DND-41 (cell line): ENCODE data around the gene NSG1.

Experiments
- ATAC-seq: fragments of 200-7000 bp; cut with Tn5 transposase; 3 replicates; pipeline ENCODE4 v1.9.1; 2021; ENCODE audit warnings: low read depth; ENCODE audit not compliant: insufficient read depth
- DNase-seq: peaks from one replicate; pipeline ENCODE4 v3.0.0-alpha.2; 2020
- H2AFZ ChIP-seq: 2 replicates; pipeline ENCODE4 v1.6.0; 2012; ENCODE audit warnings: low read depth, low read length
- H3K27ac ChIP-seq: 2 replicates; pipeline ENCODE4 v1.5.1; 2012; ENCODE audit warnings: low read length, inconsistent platforms
- H3K27me3 ChIP-seq: fragments of 200-600 bp; sonication (generic); 2 replicates; pipeline ENCODE4 v1.6.0; 2012; ENCODE audit warnings: low read length, mild to moderate bottlenecking, inconsistent platforms; ENCODE audit not compliant: insufficient read depth, poor library complexity
- H3K36me3 ChIP-seq: 2 replicates; pipeline ENCODE4 v1.5.1; 2012; ENCODE audit warnings: low read length, inconsistent platforms; ENCODE audit not compliant: insufficient read depth
- H3K4me1 ChIP-seq: 2 replicates; pipeline ENCODE4 v1.5.1; 2012; ENCODE audit warnings: mild to moderate bottlenecking, low read length; ENCODE audit not compliant: insufficient read depth
- H3K4me2 ChIP-seq: 2 replicates; pipeline ENCODE4 v1.6.0; 2012; ENCODE audit warnings: mild to moderate bottlenecking, moderate library complexity, low read length, inconsistent platforms; ENCODE audit not compliant: insufficient read depth
- H3K4me3 ChIP-seq, 2 experiments: fragments of 200-600 bp in 1 of 2; shearing (Covaris generic) in 1 of 2; 2 replicates each; pipeline ENCODE4 v1.5.1; 2012 to 2016; ENCODE audit warnings: inconsistent platforms in 2 of 2, low read length in 2 of 2, mild to moderate bottlenecking in 2 of 2, low read depth in 1 of 2, moderate library complexity in 1 of 2
- H3K79me2 ChIP-seq: 2 replicates; pipeline ENCODE4 v1.6.0; 2012; ENCODE audit warnings: low read length, inconsistent platforms; ENCODE audit not compliant: insufficient read depth
- H3K9ac ChIP-seq: 2 replicates; pipeline ENCODE4 v1.6.0; 2012; ENCODE audit warnings: low read depth, mild to moderate bottlenecking, inconsistent platforms, low read length, moderate library complexity
- H3K9me3 ChIP-seq: 2 replicates; pipeline ENCODE4 v1.5.1; 2012; ENCODE audit warnings: low read length, moderate library complexity, mild to moderate bottlenecking, inconsistent platforms; ENCODE audit not compliant: insufficient read depth, severe bottlenecking
- H4K20me1 ChIP-seq: 2 replicates; pipeline ENCODE4 v1.6.0; 2012; ENCODE audit warnings: low read length; ENCODE audit not compliant: insufficient read depth
- EZH2 ChIP-seq: IDR thresholded peaks from 3 replicates; pipeline ENCODE4 v1.6.1; 2012; ENCODE audit warnings: borderline replicate concordance, low read depth, mild to moderate bottlenecking, moderate library complexity, low read length, inconsistent platforms; ENCODE audit not compliant: severe bottlenecking
- TF ChIP-seq, protein P1 (sequence below): IDR thresholded peaks from 2 replicates; pipeline ENCODE4 v1.5.1; 2012; ENCODE audit warnings: borderline replicate concordance, low read length, moderate library complexity, mild to moderate bottlenecking; ENCODE audit not compliant: poor library complexity, severe bottlenecking; ENCODE audit errors: extremely low read depth

The NSG1 gene

DNA sequence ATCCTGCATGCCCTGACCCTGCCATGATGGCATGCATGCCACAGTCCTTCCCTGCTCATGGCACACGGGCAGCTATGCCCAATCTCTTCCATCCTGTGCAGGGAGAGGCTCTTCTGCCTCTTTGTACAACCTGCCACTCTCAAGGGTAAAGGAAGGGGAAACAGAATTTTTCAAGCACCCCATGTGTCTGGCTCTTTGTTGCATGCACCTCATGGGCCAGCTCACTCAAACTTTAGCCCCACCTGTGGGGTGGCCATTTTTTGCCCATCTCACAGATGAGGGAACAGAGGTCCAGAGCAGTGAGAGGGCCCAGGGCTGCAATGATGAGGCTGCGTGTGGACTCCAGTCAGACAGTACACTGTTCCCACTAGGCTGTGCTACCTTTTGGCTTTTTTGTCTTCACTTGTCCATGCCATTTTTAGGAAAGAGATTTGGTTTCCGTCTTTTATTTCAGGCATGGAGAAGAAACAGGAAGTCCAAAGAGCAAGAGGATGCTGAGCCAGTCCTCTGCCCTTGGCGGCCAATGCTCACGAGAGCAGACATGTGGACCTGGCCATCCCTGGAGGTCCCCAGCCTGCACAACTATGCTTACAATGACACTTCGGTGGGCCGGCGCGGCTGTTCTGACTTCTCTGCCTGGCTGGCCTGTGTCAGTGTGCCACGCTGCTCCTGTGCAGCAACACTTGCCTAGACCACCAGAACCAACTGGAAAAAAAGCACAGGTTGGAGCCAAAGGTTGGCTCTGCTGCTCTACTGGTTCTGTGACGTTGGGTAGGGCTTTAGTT is 45.6 kb downstream of the NSG1 start:
- H2AFZ ChIP-seq: no peak overlapping the region
- H3K4me3 ChIP-seq: no peak overlapping the region
- H3K9me3 ChIP-seq: no peaks in the 10 kb centered on the region
- TF ChIP-seq EZH2: no peak
- TF ChIP-seq, protein P1, sequence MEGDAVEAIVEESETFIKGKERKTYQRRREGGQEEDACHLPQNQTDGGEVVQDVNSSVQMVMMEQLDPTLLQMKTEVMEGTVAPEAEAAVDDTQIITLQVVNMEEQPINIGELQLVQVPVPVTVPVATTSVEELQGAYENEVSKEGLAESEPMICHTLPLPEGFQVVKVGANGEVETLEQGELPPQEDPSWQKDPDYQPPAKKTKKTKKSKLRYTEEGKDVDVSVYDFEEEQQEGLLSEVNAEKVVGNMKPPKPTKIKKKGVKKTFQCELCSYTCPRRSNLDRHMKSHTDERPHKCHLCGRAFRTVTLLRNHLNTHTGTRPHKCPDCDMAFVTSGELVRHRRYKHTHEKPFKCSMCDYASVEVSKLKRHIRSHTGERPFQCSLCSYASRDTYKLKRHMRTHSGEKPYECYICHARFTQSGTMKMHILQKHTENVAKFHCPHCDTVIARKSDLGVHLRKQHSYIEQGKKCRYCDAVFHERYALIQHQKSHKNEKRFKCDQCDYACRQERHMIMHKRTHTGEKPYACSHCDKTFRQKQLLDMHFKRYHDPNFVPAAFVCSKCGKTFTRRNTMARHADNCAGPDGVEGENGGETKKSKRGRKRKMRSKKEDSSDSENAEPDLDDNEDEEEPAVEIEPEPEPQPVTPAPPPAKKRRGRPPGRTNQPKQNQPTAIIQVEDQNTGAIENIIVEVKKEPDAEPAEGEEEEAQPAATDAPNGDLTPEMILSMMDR: no peak
- H3K27me3 ChIP-seq: no peaks in the 10 kb centered on the region
- H4K20me1 ChIP-seq: 0 out of 2 replicates have a peak, but pooled peaks cover 3% of the 10 kb centered on the region
- H3K4me1 ChIP-seq: no peaks in the 10 kb centered on the region
- H3K9ac ChIP-seq: no peak overlapping the region
- ATAC-seq (no peak), DNase-seq (no peak)
- no peak overlapping the region for H3K4me2 ChIP-seq
- no peak overlapping the region for H3K27ac ChIP-seq
- H3K79me2 ChIP-seq: no peaks in the 10 kb centered on the region
- peaks cover 38% of the 10 kb centered on the region for H3K36me3 ChIP-seq

DNA sequence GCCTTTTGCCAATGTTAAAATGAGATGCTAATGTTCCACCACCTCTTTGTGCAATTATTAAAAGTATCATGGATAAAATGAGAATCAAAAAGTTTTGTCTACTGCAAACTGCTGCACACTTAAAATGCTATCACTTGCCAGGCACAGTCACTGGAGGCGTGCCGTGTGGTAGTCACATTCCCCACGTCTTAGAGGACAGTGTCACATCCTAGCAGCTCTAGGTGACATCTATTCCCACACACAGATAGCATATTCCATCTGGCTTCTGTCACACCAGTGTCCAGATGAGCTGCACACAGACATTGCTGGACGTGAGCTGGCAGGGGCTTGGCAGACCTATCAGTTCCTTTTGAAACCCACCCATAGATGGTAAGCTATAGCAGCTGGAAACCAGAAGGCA is 47.0 kb downstream of the NSG1 start:
- Histone ChIP-seq H3K36me3 (peaks cover 37% of the 10 kb centered on the region), H3K79me2 (no peaks in the 10 kb centered on the region)
- ATAC-seq: no peak

DNA sequence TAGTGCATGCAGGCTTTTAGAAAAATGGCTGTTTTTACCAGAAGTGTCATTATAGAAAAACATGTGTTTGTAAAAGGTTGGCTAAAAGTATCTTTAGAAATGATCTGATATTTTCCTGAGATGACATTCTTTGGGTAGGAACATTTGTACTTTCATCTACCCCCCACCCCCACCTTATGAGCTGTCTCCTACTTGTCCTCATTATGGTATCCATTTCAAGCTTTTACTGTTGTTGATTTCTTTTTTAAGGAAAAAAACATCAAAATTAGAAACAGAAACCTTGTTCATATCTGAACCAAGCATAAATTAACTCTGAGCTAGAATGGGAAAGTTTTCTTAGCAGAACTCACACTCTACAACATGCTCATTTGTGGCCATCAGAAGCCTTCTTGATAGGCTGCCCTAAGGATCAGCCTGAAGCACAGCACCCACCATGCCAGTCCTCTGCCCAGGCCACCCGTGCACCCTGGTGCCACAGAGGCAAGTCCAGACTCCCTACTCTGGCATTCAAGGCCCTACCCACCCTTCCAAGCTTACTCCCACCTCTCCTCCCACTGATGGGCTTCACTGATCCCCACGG is 49.4 kb downstream of the NSG1 start:
- H4K20me1 ChIP-seq: no peaks in the 10 kb centered on the region
- H2AFZ ChIP-seq: no peak overlapping the region
- no peaks in the 10 kb centered on the region for H3K4me1 ChIP-seq
- H3K9ac ChIP-seq: no peak overlapping the region
- TF ChIP-seq, protein P1: no peak
- no peak for TF ChIP-seq EZH2
- DNase-seq: no peak
- no peak overlapping the region for H3K4me3 ChIP-seq
- no peaks in the 10 kb centered on the region for H3K79me2 ChIP-seq
- no peak overlapping the region for H3K4me2 ChIP-seq
- no peaks in the 10 kb centered on the region for H3K9me3 ChIP-seq
- peaks cover 42% of the 10 kb centered on the region for H3K36me3 ChIP-seq
- no peak overlapping the region for H3K27ac ChIP-seq
- ATAC-seq: no peak
- H3K27me3 ChIP-seq: no peaks in the 10 kb centered on the region

More for the DNA sequence above, 47.0 kb downstream of the NSG1 start:
- H2AFZ ChIP-seq: no peak overlapping the region
- TF ChIP-seq, protein P1: no peak
- no peak for TF ChIP-seq EZH2
- H3K27ac ChIP-seq: no peak overlapping the region
- DNase-seq: no peak
- H4K20me1 ChIP-seq: 0 out of 2 replicates have a peak, but pooled peaks cover 3% of the 10 kb centered on the region
- no peak overlapping the region for H3K4me2 ChIP-seq
- no peaks in the 10 kb centered on the region for H3K27me3 ChIP-seq
- no peak overlapping the region for H3K9ac ChIP-seq
- H3K9me3 ChIP-seq: no peaks in the 10 kb centered on the region
- H3K4me1 ChIP-seq: no peaks in the 10 kb centered on the region
- H3K4me3 ChIP-seq: no peak overlapping the region
